HUES64 (cell line): Measurements from ENCODE around the gene NECAB2.

ENCODE experiments used
- H3K27ac ChIP-seq: 2 replicates; pipeline ENCODE4 v1.7.0; 2013; ENCODE audit warnings: low read depth, low read length, inconsistent platforms
- H3K27me3 ChIP-seq: 2 replicates; pipeline ENCODE4 v1.6.1; 2013; ENCODE audit warnings: mild to moderate bottlenecking, low read length; ENCODE audit not compliant: insufficient read depth
- H3K36me3 ChIP-seq: 2 replicates; pipeline ENCODE4 v1.6.1; 2013; ENCODE audit warnings: mild to moderate bottlenecking, low read length; ENCODE audit not compliant: insufficient read depth
- H3K4me1 ChIP-seq: 2 replicates; pipeline ENCODE4 v1.6.1; 2013; ENCODE audit warnings: mild to moderate bottlenecking, low read length, moderate library complexity; ENCODE audit not compliant: insufficient read depth
- H3K4me3 ChIP-seq: 2 replicates; pipeline ENCODE4 v1.5.1; 2013; ENCODE audit warnings: mild to moderate bottlenecking, low read length, moderate library complexity
- H3K9ac ChIP-seq: 2 replicates; pipeline ENCODE4 v1.6.1; 2013; ENCODE audit warnings: mild to moderate bottlenecking, low read depth, low read length
- H3K9me3 ChIP-seq: 2 replicates; pipeline ENCODE4 v1.6.1; 2013; ENCODE audit warnings: low read depth, low read length; ENCODE audit not compliant: insufficient read depth
- WGBS: fragments of 150-250, 120-280 bp; methylation state at CpG from one replicate; pipeline ENCODE4 v1.1.7; 2013; ENCODE audit warnings: missing lambda C conversion rate; 5-methylcytosine and 5-hydroxymethylcytosine counted together

The NECAB2 gene

GRCh38 chr16:84034516-84034915, 66.5 kb downstream of the NECAB2 start:
- H3K4me3 ChIP-seq, result no peak overlapping the region
- no peaks in the 10 kb centered on the region; the same call in 1 of the 2 replicates for H3K27me3 ChIP-seq
- 88% methylated on average over 12 of the region's 12 CpGs for WGBS
- no peaks in the 10 kb centered on the region for H3K4me1 ChIP-seq
- H3K27ac ChIP-seq, result no peak overlapping the region
- no peak overlapping the region for H3K9ac ChIP-seq
- peaks cover 8% of the 10 kb centered on the region; the same call in 1 of the 2 replicates for H3K9me3 ChIP-seq
- H3K36me3 ChIP-seq, result no peaks in the 10 kb centered on the region

- Histone ChIP-seq H3K27ac (no peak overlapping the region), H3K9me3 (peaks cover 8% of the 10 kb centered on the region; the same call in 1 of the 2 replicates), H3K36me3 (no peaks in the 10 kb centered on the region), H3K4me3 (no peak overlapping the region), H3K4me1 (no peaks in the 10 kb centered on the region), H3K9ac (no peak overlapping the region), H3K27me3 (no peaks in the 10 kb centered on the region; the same call in 1 of the 2 replicates)
- 89% methylated on average over 3 of the region's 3 CpGs for WGBS
Measured at GRCh38 chr16:84036131-84036530, 68.1 kb downstream of the NECAB2 start.

GRCh38 chr16:84036982-84037425, 69.0 kb downstream of the NECAB2 start:
- no peak overlapping the region for H3K9ac ChIP-seq
- H3K4me3 ChIP-seq, result no peak overlapping the region
- peaks cover 8% of the 10 kb centered on the region; the same call in 1 of the 2 replicates for H3K9me3 ChIP-seq
- no peaks in the 10 kb centered on the region; the same call in 1 of the 2 replicates for H3K27me3 ChIP-seq
- no peak overlapping the region for H3K27ac ChIP-seq
- H3K4me1 ChIP-seq, result no peaks in the 10 kb centered on the region
- no peaks in the 10 kb centered on the region for H3K36me3 ChIP-seq
- 94% methylated on average over 8 of the region's 8 CpGs for WGBS

GRCh38 chr16:84038469-84038868, 70.4 kb downstream of the NECAB2 start:
- no peaks in the 10 kb centered on the region for H3K36me3 ChIP-seq
- no peaks in the 10 kb centered on the region; the same call in 1 of the 2 replicates for H3K27me3 ChIP-seq
- H3K4me1 ChIP-seq, result peaks cover 11% of the 10 kb centered on the region
- 94% methylated on average over 12 of the region's 12 CpGs for WGBS
- H3K4me3 ChIP-seq, result no peak overlapping the region
- no peak overlapping the region for H3K9ac ChIP-seq
- no peak overlapping the region for H3K27ac ChIP-seq
- H3K9me3 ChIP-seq, result peaks cover 8% of the 10 kb centered on the region; the same call in 1 of the 2 replicates

GRCh38 chr16:84039696-84040095, 71.7 kb downstream of the NECAB2 start:
- H3K9me3 ChIP-seq, result peaks cover 8% of the 10 kb centered on the region; the same call in 1 of the 2 replicates
- H3K4me1 ChIP-seq, result peaks cover 18% of the 10 kb centered on the region
- no peak overlapping the region for H3K9ac ChIP-seq
- no peak overlapping the region for H3K27ac ChIP-seq
- 91% methylated on average over 12 of the region's 12 CpGs for WGBS
- H3K4me3 ChIP-seq, result no peak overlapping the region
- H3K36me3 ChIP-seq, result no peaks in the 10 kb centered on the region
- no peaks in the 10 kb centered on the region; the same call in 1 of the 2 replicates for H3K27me3 ChIP-seq

GRCh38 chr16:84040226-84040822, 72.3 kb downstream of the NECAB2 start:
- no peak overlapping the region for H3K4me3 ChIP-seq
- no peaks in the 10 kb centered on the region; the same call in 1 of the 2 replicates for H3K27me3 ChIP-seq

GRCh38 chr16:84040823-84041820, 73.1 kb downstream of the NECAB2 start:
- 87% methylated on average over 42 of the region's 42 CpGs for WGBS
- H3K27me3 ChIP-seq, result no peaks in the 10 kb centered on the region; the same call in 1 of the 2 replicates
- H3K9ac ChIP-seq, result no peak overlapping the region
- H3K36me3 ChIP-seq, result no peaks in the 10 kb centered on the region
- no peak overlapping the region for H3K4me3 ChIP-seq
- H3K9me3 ChIP-seq, result peaks cover 3% of the 10 kb centered on the region; the same call in 1 of the 2 replicates
- H3K27ac ChIP-seq, result no peak overlapping the region
- H3K4me1 ChIP-seq, result peaks cover 18% of the 10 kb centered on the region

More at GRCh38 chr16:84040226-84040822, 72.3 kb downstream of the NECAB2 start:
- no peak overlapping the region for H3K9ac ChIP-seq
- no peak overlapping the region for H3K27ac ChIP-seq
- H3K4me1 ChIP-seq, result peaks cover 18% of the 10 kb centered on the region
- peaks cover 8% of the 10 kb centered on the region; the same call in 1 of the 2 replicates for H3K9me3 ChIP-seq
- H3K36me3 ChIP-seq, result no peaks in the 10 kb centered on the region
- WGBS, result 93% methylated on average over 14 of the region's 14 CpGs

- Histone ChIP-seq H3K9ac (no peak overlapping the region), H3K27me3 (no peaks in the 10 kb centered on the region; the same call in 1 of the 2 replicates), H3K4me3 (no peak overlapping the region), H3K4me1 (peaks cover 18% of the 10 kb centered on the region), H3K27ac (no peak overlapping the region), H3K9me3 (no peaks in the 10 kb centered on the region), H3K36me3 (no peaks in the 10 kb centered on the region)
- 90% methylated on average over 17 of the region's 17 CpGs for WGBS
Measured at GRCh38 chr16:84041881-84042280, 73.8 kb downstream of the NECAB2 start.

- Histone ChIP-seq H3K27me3 (no peaks in the 10 kb centered on the region; the same call in 1 of the 2 replicates), H3K4me1 (peaks cover 18% of the 10 kb centered on the region), H3K9me3 (no peaks in the 10 kb centered on the region), H3K27ac (no peak within 1 kb of the TSS; the same call in 1 of the 2 replicates), H3K36me3 (no peaks in the 10 kb centered on the region), H3K9ac (no peak within 1 kb of the TSS), H3K4me3 (no peak within 1 kb of the TSS)
- WGBS, result 58% methylated on average over 9 of the region's 9 CpGs
Measured at GRCh38 chr16:84042308-84042878, 74.3 kb downstream of the NECAB2 start, which contains the start of gene SLC38A8. TSS of gene SLC38A8 (minus strand) at chr16:84042795. CDS start at chr16:84042157, 638 bp downstream.

- H3K27me3 ChIP-seq, result no peaks in the 10 kb centered on the region; the same call in 1 of the 2 replicates
- WGBS, result 37% methylated on average over 22 of the region's 22 CpGs
- H3K4me1 ChIP-seq, result peaks cover 18% of the 10 kb centered on the region
- H3K27ac ChIP-seq, result no peak overlapping the region; the same call in 1 of the 2 replicates
- no peak overlapping the region for H3K9ac ChIP-seq
- no peaks in the 10 kb centered on the region for H3K9me3 ChIP-seq
- H3K4me3 ChIP-seq, result no peak overlapping the region
- no peaks in the 10 kb centered on the region for H3K36me3 ChIP-seq
Measured at GRCh38 chr16:84042879-84043485, 74.9 kb downstream of the NECAB2 start.
